Trophoblast cell (in vitro differentiated cells and primary cell): ENCODE results near the gene SUSD6.

Source experiments
- DNase-seq, 2 donors: peaks; one replicate each; pipeline ENCODE4 v3.0.0-alpha.2; 2016
- H2AFZ ChIP-seq: 2 replicates; pipeline ENCODE4 v1.6.1; 2013; ENCODE audit warnings: low read length, moderate library complexity, mild to moderate bottlenecking; ENCODE audit not compliant: insufficient read depth, poor library complexity
- H2AK5ac ChIP-seq: 2 replicates; pipeline ENCODE4 v1.6.1; 2013; ENCODE audit warnings: mild to moderate bottlenecking, low read length
- H2BK120ac ChIP-seq: 2 replicates; pipeline ENCODE4 v1.6.1; 2013; ENCODE audit warnings: low read length, mild to moderate bottlenecking, moderate library complexity; ENCODE audit not compliant: insufficient read depth, poor library complexity
- H2BK12ac ChIP-seq: 2 replicates; pipeline ENCODE4 v1.6.1; 2013; ENCODE audit warnings: mild to moderate bottlenecking, low read length, moderate library complexity
- H2BK5ac ChIP-seq: 2 replicates; pipeline ENCODE4 v1.6.1; 2013; ENCODE audit warnings: low read length, low read depth, moderate library complexity, mild to moderate bottlenecking; ENCODE audit not compliant: poor library complexity
- H3K14ac ChIP-seq: 2 replicates; pipeline ENCODE4 v1.6.1; 2013; ENCODE audit warnings: mild to moderate bottlenecking, low read length
- H3K18ac ChIP-seq: 2 replicates; pipeline ENCODE4 v1.6.1; 2013; ENCODE audit warnings: mild to moderate bottlenecking, low read length
- H3K23ac ChIP-seq: 2 replicates; pipeline ENCODE4 v1.6.1; 2013; ENCODE audit warnings: low read length
- H3K27ac ChIP-seq: 2 replicates; pipeline ENCODE4 v1.5.1; 2013; ENCODE audit warnings: low read depth, mild to moderate bottlenecking, inconsistent platforms, low read length, moderate library complexity
- H3K27me3 ChIP-seq: 2 replicates; pipeline ENCODE4 v1.6.1; 2013; ENCODE audit warnings: inconsistent platforms, mild to moderate bottlenecking, low read length, moderate library complexity; ENCODE audit not compliant: insufficient read depth
- H3K36me3 ChIP-seq, 2 experiments: 1 replicate in 1 of 2; 2 replicates in 1 of 2; pipeline ENCODE4 v1.6.1; 2013; ENCODE audit warnings: low read length in 2 of 2, mild to moderate bottlenecking in 2 of 2, moderate library complexity in 1 of 2; ENCODE audit not compliant: insufficient read depth in 2 of 2, control insufficient read depth in 1 of 2
- H3K4ac ChIP-seq: 2 replicates; pipeline ENCODE4 v1.6.1; 2013; ENCODE audit warnings: low read depth, mild to moderate bottlenecking, low read length, moderate library complexity
- H3K4me1 ChIP-seq, 2 experiments: 1 replicate in 1 of 2; 2 replicates in 1 of 2; pipeline ENCODE4 v1.6.1; 2013; ENCODE audit warnings: low read length in 2 of 2, mild to moderate bottlenecking in 2 of 2, moderate library complexity in 1 of 2; ENCODE audit not compliant: insufficient read depth in 2 of 2, control insufficient read depth in 1 of 2
- H3K4me2 ChIP-seq: 2 replicates; pipeline ENCODE4 v1.6.1; 2013; ENCODE audit warnings: inconsistent platforms, mild to moderate bottlenecking, low read length, moderate library complexity
- H3K4me3 ChIP-seq: 2 replicates; pipeline ENCODE4 v1.5.1; 2013; ENCODE audit warnings: mild to moderate bottlenecking, low read depth, low read length, inconsistent platforms
- H3K79me1 ChIP-seq: one replicate; pipeline ENCODE4 v1.6.1; 2013; ENCODE audit warnings: low read length
- H3K79me2 ChIP-seq: 2 replicates; pipeline ENCODE4 v1.6.1; 2013; ENCODE audit warnings: low read length, mild to moderate bottlenecking; ENCODE audit not compliant: control insufficient read depth, insufficient read depth, poor library complexity
- H3K9ac ChIP-seq: 2 replicates; pipeline ENCODE4 v1.6.1; 2013; ENCODE audit warnings: mild to moderate bottlenecking, low read length
- H3K9me3 ChIP-seq: 2 replicates; pipeline ENCODE4 v1.6.1; 2013; ENCODE audit warnings: low read depth, mild to moderate bottlenecking, control low read depth, inconsistent platforms, low read length; ENCODE audit not compliant: insufficient read depth
- H4K12ac ChIP-seq: 2 replicates; pipeline ENCODE4 v1.6.1; 2013; ENCODE audit warnings: low read depth, mild to moderate bottlenecking, low read length, moderate library complexity
- H4K8ac ChIP-seq: 2 replicates; pipeline ENCODE4 v1.6.1; 2013; ENCODE audit warnings: low read depth, mild to moderate bottlenecking, low read length, moderate library complexity
- H4K91ac ChIP-seq: one replicate; pipeline ENCODE4 v1.6.1; 2013; ENCODE audit warnings: low read depth, mild to moderate bottlenecking, low read length, moderate library complexity
- WGBS: extraction: QIAGEN DNeasy Blood & Tissue Kit; methylation state at CpG from one replicate; pipeline ENCODE4 v1.1.7; 2013; ENCODE audit warnings: missing lambda C conversion rate; ENCODE audit not compliant: insufficient read length, insufficient coverage; ENCODE audit errors: extremely low coverage; 5-methylcytosine and 5-hydroxymethylcytosine counted together

The SUSD6 gene

DNA sequence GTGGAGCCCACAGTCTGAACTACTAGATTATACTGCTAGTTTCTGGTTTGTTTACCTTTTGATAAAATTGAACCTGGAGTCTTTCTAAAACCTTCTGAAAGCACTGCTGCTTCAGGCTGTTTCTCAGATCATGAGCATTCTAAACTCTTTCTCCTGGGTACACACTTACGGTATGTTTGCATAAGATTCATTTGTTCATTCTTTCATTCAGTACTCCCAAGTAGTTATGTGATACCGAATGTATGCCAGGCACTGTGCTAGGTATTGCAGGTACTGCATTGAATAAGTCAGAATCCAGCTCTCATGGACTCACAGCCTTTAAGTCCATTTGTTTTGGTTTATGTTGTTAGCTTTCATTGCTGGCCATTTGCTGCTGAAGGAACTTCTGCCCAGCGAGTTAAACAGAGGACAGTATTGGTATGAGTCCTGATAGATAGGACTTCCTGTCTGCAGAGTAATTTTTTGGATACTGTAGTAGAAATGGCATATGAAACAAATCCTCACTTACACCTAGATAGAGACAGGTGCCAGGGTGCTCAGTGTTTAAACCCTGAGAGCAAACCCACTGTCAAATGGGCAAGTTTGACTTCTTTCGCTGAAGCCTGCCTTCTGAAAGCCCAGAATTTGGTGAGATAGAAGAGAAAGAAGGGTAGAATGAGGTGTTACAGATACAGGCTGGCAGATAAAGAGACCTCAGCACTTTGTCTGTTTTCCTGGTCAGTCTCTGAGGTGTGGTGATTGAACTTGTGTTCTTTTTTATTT lies 2.1 kb downstream of the SUSD6 start:
- Histone ChIP-seq H3K14ac (no peak overlapping the region), H3K23ac (no peak overlapping the region), H3K9me3 (no peaks in the 10 kb centered on the region), H2AK5ac (no peak overlapping the region), H4K12ac (no peak overlapping the region), H2AFZ (no peak overlapping the region), H3K4ac (no peak overlapping the region), H3K27me3 (no peaks in the 10 kb centered on the region), H3K4me1 (peaks cover 0 to 2% of the 10 kb centered on the region in 2 experiments), H3K18ac (no peak overlapping the region), H3K9ac (no peak overlapping the region), H4K91ac (no peak overlapping the region), H3K79me2 (peaks cover 3% of the 10 kb centered on the region), H3K79me1 (peaks cover 7% of the 10 kb centered on the region), H3K36me3 (no peaks in the 10 kb centered on the region), H3K4me2 (no peak overlapping the region), H3K4me3 (no peak overlapping the region), H2BK120ac (no peak overlapping the region), H4K8ac (no peak overlapping the region), H3K27ac (no peak overlapping the region), H2BK5ac (no peak overlapping the region), H2BK12ac (no peak overlapping the region)
- WGBS, result no CpG with 5 or more reads among the region's 4 CpGs
- no peak for DNase-seq

DNA sequence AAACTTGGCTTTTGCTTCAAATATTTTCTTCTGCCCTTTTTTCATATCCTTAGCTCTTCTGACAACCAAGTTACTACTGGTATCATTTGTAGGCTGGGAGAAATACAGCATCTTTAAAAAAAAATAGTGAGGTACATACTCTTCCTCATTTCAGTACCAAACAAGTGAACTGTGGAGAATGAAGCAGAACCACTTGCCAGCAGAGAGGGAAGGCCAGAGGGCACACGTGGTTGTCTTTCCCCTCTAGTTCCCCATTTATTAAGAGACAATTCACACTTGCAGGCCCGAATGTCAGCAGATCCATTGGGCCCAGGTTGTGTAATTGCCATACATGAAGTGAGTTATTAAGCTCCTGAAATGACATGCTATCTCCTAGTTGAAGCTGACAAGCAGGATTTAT lies 3.2 kb downstream of the SUSD6 start:
- Histone ChIP-seq H2BK5ac (no peak overlapping the region), H3K4ac (no peak overlapping the region), H3K9me3 (no peaks in the 10 kb centered on the region), H3K79me1 (peaks cover 7% of the 10 kb centered on the region), H4K12ac (no peak overlapping the region), H3K36me3 (no peaks in the 10 kb centered on the region), H2AK5ac (no peak overlapping the region), H2AFZ (no peak overlapping the region), H3K27ac (no peak overlapping the region), H4K91ac (no peak overlapping the region), H3K4me3 (no peak overlapping the region), H3K18ac (no peak overlapping the region), H4K8ac (no peak overlapping the region), H3K4me1 (peaks cover 0 to 3% of the 10 kb centered on the region in 2 experiments), H3K27me3 (no peaks in the 10 kb centered on the region), H3K14ac (no peak overlapping the region), H3K23ac (no peak overlapping the region), H3K79me2 (peaks cover 3% of the 10 kb centered on the region), H2BK12ac (no peak overlapping the region), H3K9ac (no peak overlapping the region), H3K4me2 (no peak overlapping the region), H2BK120ac (no peak overlapping the region)
- no CpG with 5 or more reads among the region's 2 CpGs for WGBS
- DNase-seq, result peak in 1 of 2 donors; percentile 30

DNA sequence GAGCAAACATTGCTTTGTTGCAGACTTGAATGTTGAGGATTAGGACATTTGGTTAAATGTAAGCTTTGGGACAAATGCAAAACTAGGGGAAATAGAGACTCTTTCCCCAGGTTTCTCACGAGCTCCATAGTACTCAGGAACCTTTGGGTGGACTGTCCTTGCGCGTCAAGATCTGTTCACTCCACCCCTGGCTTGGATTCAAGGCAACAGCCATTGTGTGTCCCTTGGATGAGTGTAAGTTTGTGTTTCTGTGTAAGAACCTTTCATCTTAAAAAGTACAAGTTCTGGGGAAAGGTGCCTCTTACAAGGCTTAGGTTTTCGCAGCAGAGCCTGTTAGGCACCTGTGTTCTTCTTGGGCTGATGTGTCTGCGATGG lies 3.7 kb downstream of the SUSD6 start:
- Histone ChIP-seq H4K91ac (no peak overlapping the region), H3K4me3 (no peak overlapping the region), H4K8ac (no peak overlapping the region), H3K4ac (no peak overlapping the region), H2BK12ac (no peak overlapping the region), H3K4me1 (peaks cover 4 to 6% of the 10 kb centered on the region in 2 experiments), H3K9ac (no peak overlapping the region), H3K27ac (no peak overlapping the region), H3K36me3 (no peaks in the 10 kb centered on the region), H2AFZ (no peak overlapping the region), H2BK120ac (no peak overlapping the region), H2AK5ac (no peak overlapping the region), H3K79me2 (peaks cover 3% of the 10 kb centered on the region), H3K79me1 (peaks cover 7% of the 10 kb centered on the region), H3K14ac (no peak overlapping the region), H4K12ac (no peak overlapping the region), H3K27me3 (no peaks in the 10 kb centered on the region), H3K18ac (no peak overlapping the region), H3K9me3 (no peaks in the 10 kb centered on the region), H3K23ac (no peak overlapping the region), H3K4me2 (no peak overlapping the region), H2BK5ac (no peak overlapping the region)
- WGBS, result no CpG with 5 or more reads among the region's 5 CpGs
- no peak for DNase-seq

DNA sequence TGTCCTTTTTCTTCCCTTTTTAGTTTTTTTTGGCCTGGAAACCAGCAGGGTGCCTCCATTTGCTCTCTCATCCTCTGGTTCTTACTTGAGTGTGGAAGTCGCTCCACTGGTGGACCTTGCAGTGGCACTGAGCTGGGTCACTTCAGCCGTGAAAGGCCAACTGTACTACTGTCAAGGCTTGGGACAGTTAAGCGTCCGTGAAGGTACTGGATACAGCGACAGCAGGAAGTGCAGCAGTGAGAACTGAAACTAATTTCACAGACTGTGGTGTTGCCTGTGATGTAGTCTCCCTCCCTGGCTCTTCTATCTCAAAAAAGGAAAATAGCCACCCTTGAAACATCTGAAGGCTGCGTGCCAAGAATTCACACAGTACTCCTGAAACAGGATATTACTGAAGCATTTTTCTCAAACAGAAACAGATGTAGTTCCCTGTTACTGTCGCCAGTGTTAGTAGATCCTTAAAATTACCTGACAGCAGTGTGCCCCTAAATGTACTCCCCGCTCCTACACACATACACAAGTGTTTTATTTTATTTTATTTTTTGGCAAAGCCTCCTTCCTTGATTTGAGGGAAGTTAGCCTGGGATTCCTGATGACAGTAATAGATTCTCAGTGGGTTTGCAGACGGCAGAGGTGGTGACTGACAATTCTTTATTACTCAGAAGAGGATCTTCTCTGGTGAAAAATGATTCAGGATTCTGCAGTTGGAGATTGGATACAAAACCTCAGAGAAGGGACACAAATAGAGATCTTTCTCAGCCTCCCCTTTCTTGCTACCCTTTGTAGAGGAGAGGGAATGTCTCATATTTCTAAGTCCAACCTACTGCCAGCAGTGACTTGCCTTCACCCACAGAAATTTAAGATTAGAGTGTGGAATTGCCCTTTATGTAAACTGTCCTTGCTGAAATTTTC lies 4.4 kb downstream of the SUSD6 start:
- no peak overlapping the region for H4K8ac ChIP-seq
- peaks cover 4 to 6% of the 10 kb centered on the region in 2 experiments for H3K4me1 ChIP-seq
- WGBS, result no CpG with 5 or more reads among the region's 9 CpGs
- H3K4me3 ChIP-seq, result no peak overlapping the region
- H3K36me3 ChIP-seq, result no peaks in the 10 kb centered on the region
- no peak overlapping the region for H3K4me2 ChIP-seq
- H3K27me3 ChIP-seq, result no peaks in the 10 kb centered on the region
- H3K79me1 ChIP-seq, result peaks cover 7% of the 10 kb centered on the region
- no peak overlapping the region for H2AFZ ChIP-seq
- no peak overlapping the region for H3K9ac ChIP-seq
- H3K14ac ChIP-seq, result no peak overlapping the region
- H2AK5ac ChIP-seq, result no peak overlapping the region
- H3K4ac ChIP-seq, result no peak overlapping the region
- no peak overlapping the region for H4K91ac ChIP-seq
- no peak overlapping the region for H2BK12ac ChIP-seq
- H2BK120ac ChIP-seq, result no peak overlapping the region
- H2BK5ac ChIP-seq, result no peak overlapping the region
- H3K27ac ChIP-seq, result no peak overlapping the region
- H3K23ac ChIP-seq, result no peak overlapping the region
- H3K9me3 ChIP-seq, result no peaks in the 10 kb centered on the region
- H4K12ac ChIP-seq, result no peak overlapping the region
- DNase-seq, result peak in 1 of 2 donors; percentile 28
- peaks cover 3% of the 10 kb centered on the region for H3K79me2 ChIP-seq
- no peak overlapping the region for H3K18ac ChIP-seq
